HepG2 (cell line): Measurements from ENCODE around the gene ABTB2. TPM values are rescaled to one million over a fixed set of nuclear protein-coding genes. Genes with fewer than 3 reads are reported as not detected.

ENCODE experiments used
- ATAC-seq: fragments of 200-7000 bp; cut with Tn5 transposase; 3 replicates; pipeline ENCODE4 v1.9.1; 2020; ENCODE audit warnings: mild to moderate bottlenecking, moderate library complexity
- BruUV-seq: library from RNA; stranded (reverse); fragments of 400-500 nt; replicated peaks from 2 replicates; lab custom pipeline; 2021; lab: Mats Ljungman, UMichigan
- CTCF ChIA-PET: fragments of 300-600 bp; formaldehyde crosslinking; extraction: SDS; loops from one replicate; lab custom pipeline; 2021; ENCODE audit warnings: low total read pairs, inconsistent platforms, low intra/inter-chr PET ratio; lab: Yijun Ruan, JAX
- POLR2A ChIA-PET: fragments of 350-600 bp; sonication (Branson Sonifier 250); formaldehyde crosslinking; loops from one replicate; lab custom pipeline; 2020; ENCODE audit warnings: antibody characterized with exemption, inconsistent platforms; lab: Yijun Ruan, JAX
- DNase-seq: peaks from one replicate; pipeline ENCODE4 v3.0.0-alpha.2; 2015; ENCODE audit warnings: low spot score
- FAIRE-seq: peaks from 3 replicates; lab custom pipeline; 2011; peaks lifted over from hg19 to GRCh38; lab: Jason Lieb, UNC
- H2AFZ ChIP-seq: one replicate; pipeline ENCODE4 v1.6.1; 2011; ENCODE audit warnings: low read length, inconsistent platforms
- H3K27ac ChIP-seq: fragments of 300-600 bp; 3 replicates; pipeline ENCODE4 v1.8.0; 2011; ENCODE audit warnings: mixed run types, mild to moderate bottlenecking, mixed read lengths, low read length, inconsistent platforms; ENCODE audit not compliant: insufficient read depth; ENCODE audit errors: extremely low read length
- H3K27me3 ChIP-seq, 2 experiments: fragments of 200-600 bp in 1 of 2; 2 replicates in 1 of 2; 3 replicates in 1 of 2; pipeline versions ENCODE4 v1.6.0 to v1.8.0; 2011; ENCODE audit warnings: low read length in 2 of 2, mild to moderate bottlenecking in 2 of 2, moderate library complexity in 2 of 2, inconsistent platforms in 1 of 2; ENCODE audit not compliant: insufficient read depth in 2 of 2, control insufficient read depth in 1 of 2
- H3K36me3 ChIP-seq, 2 experiments: fragments of 200-600 bp in 1 of 2; replicated peaks in 1 of 2; 2 replicates in 1 of 2; 3 replicates in 1 of 2; pipeline versions ENCODE4 v1.5.1 to v1.8.0; 2011; ENCODE audit warnings: low read length in 2 of 2, inconsistent platforms in 1 of 2; ENCODE audit not compliant: insufficient read depth in 2 of 2, control insufficient read depth in 1 of 2
- H3K4me1 ChIP-seq: 2 replicates; pipeline ENCODE4 v1.5.1; 2012; ENCODE audit warnings: low read length, inconsistent platforms; ENCODE audit not compliant: insufficient read depth
- H3K4me2 ChIP-seq: 2 replicates; pipeline ENCODE4 v1.6.0; 2011; ENCODE audit warnings: low read depth, low read length, inconsistent platforms
- H3K4me3 ChIP-seq, 3 experiments: fragments of 200-600 bp in 1 of 3; sonication (generic), shearing (Covaris generic) in 1 of 3; replicated peaks in 1 of 3; 2 replicates each; pipeline ENCODE4 v1.5.1; 2011 to 2016; ENCODE audit warnings: low read length in 3 of 3, inconsistent platforms in 2 of 3, low read depth in 2 of 3, mild to moderate bottlenecking in 2 of 3, control low read depth in 1 of 3, mixed read lengths in 1 of 3; ENCODE audit not compliant: insufficient read depth in 1 of 3
- H3K79me2 ChIP-seq: one replicate; pipeline ENCODE4 v1.6.1; 2011; ENCODE audit warnings: low read length, inconsistent platforms; ENCODE audit not compliant: insufficient read depth
- H3K9ac ChIP-seq: 2 replicates; pipeline ENCODE4 v1.6.0; 2011; ENCODE audit warnings: mild to moderate bottlenecking, low read depth, low read length, inconsistent platforms; ENCODE audit not compliant: insufficient read depth
- H3K9me3 ChIP-seq: 2 replicates; pipeline ENCODE4 v1.5.1; 2012; ENCODE audit warnings: mild to moderate bottlenecking, low read length
- H4K20me1 ChIP-seq: 2 replicates; pipeline ENCODE4 v1.6.0; 2011; ENCODE audit warnings: inconsistent platforms, mild to moderate bottlenecking, low read length, moderate library complexity; ENCODE audit not compliant: insufficient read depth
- FOXM1 ChIP-seq: sonication (generic); formaldehyde crosslinking; IDR thresholded peaks from 2 replicates; pipeline ENCODE4 v1.5.0; 2020; ENCODE audit warnings: missing genetic modification reagents
- GABPA ChIP-seq, 2 experiments: IDR thresholded peaks; 2 replicates each; pipeline ENCODE4 v1.6.1; 2011 to 2016; ENCODE audit warnings: low read depth in 2 of 2, low read length in 1 of 2, missing biosample characterization in 1 of 2, missing genetic modification characterization in 1 of 2
- GMEB2 ChIP-seq: IDR thresholded peaks from 2 replicates; pipeline ENCODE4 v1.6.1; 2016; ENCODE audit warnings: missing biosample characterization, missing genetic modification reagents, low read depth
- MTF2 ChIP-seq: sonication (generic); formaldehyde crosslinking; IDR thresholded peaks from 2 replicates; pipeline ENCODE4 v1.5.0; 2020; ENCODE audit warnings: missing genetic modification reagents, borderline replicate concordance
- NBN ChIP-seq: fragments of 450-650 bp; conservative IDR thresholded peaks from 2 replicates; pipeline ENCODE4 v1.6.1; 2017
- NFRKB ChIP-seq: fragments of 450-650 bp; IDR thresholded peaks from 2 replicates; pipeline ENCODE4 v1.6.1; 2017
- NFYC ChIP-seq: IDR thresholded peaks from 2 replicates; pipeline ENCODE4 v1.6.1; 2016; ENCODE audit warnings: missing genetic modification reagents, missing compliant biosample characterization
- RBM22 ChIP-seq: fragments of 200-400 bp; formaldehyde crosslinking; optimal IDR thresholded peaks from 2 replicates; pipeline ENCODE3; 2017; ENCODE audit warnings: mild to moderate bottlenecking, low read length, moderate library complexity
- RFX3 ChIP-seq: IDR thresholded peaks from 2 replicates; pipeline ENCODE4 v1.6.1; 2016; ENCODE audit warnings: missing biosample characterization, missing genetic modification reagents
- SETDB1 ChIP-seq: sonication (generic); formaldehyde crosslinking; IDR thresholded peaks from 2 replicates; pipeline ENCODE4 v1.5.1; 2020; ENCODE audit warnings: missing genetic modification reagents, mild to moderate bottlenecking, borderline replicate concordance
- TBX3 ChIP-seq: fragments of 450-650 bp; IDR thresholded peaks from 2 replicates; pipeline ENCODE4 v1.6.1; 2017; ENCODE audit warnings: antibody characterized with exemption, mild to moderate bottlenecking, inconsistent platforms, borderline replicate concordance
- TMF1 ChIP-seq: sonication (generic); formaldehyde crosslinking; IDR thresholded peaks from 2 replicates; pipeline ENCODE4 v1.8.1; 2022; ENCODE audit warnings: low read depth, missing genetic modification reagents
- ZBTB25 ChIP-seq: IDR thresholded peaks from 2 replicates; pipeline ENCODE4 v1.6.1; 2018; ENCODE audit warnings: missing genetic modification reagents
- ZNF572 ChIP-seq: sonication (generic); formaldehyde crosslinking; IDR thresholded peaks from 2 replicates; pipeline ENCODE4 v1.5.1; 2020; ENCODE audit warnings: mild to moderate bottlenecking, missing genetic modification reagents
- ZNF776 ChIP-seq: sonication (generic); formaldehyde crosslinking; IDR thresholded peaks from 2 replicates; pipeline ENCODE4 v1.4.0; 2020; ENCODE audit warnings: mild to moderate bottlenecking, missing genetic modification reagents
- ZXDC ChIP-seq: sonication (generic); formaldehyde crosslinking; IDR thresholded peaks from 2 replicates; pipeline ENCODE4 v1.5.0; 2020; ENCODE audit warnings: mild to moderate bottlenecking, missing genetic modification reagents
- WGBS: methylation state at CpG from one replicate; pipeline ENCODE4 v1.1.6; 2017; ENCODE audit warnings: low lambda C conversion rate; 5-methylcytosine and 5-hydroxymethylcytosine counted together
- in situ Hi-C: cut with HindIII; loops from 2 replicates; pipeline ENCODE4 v1.10.0; 2017; ENCODE audit warnings: low pct_unique_long_range_greater_than_20kb; ENCODE audit not compliant: extremely low pct_ligation_motif_present
- intact Hi-C: fragments of 100-400 bp; cut with micrococcal nuclease; formaldehyde crosslinking; loops from one replicate; pipeline ENCODE4 v1.10.0; 2022; ENCODE audit not compliant: unreplicated experiment
- polyA plus RNA-seq, 8 experiments: library from polyadenylated mRNA; depleted of rRNA in 3 of 8; stranded (reverse) in 7 of 8; unstranded in 1 of 8; fragments of >200 nt; fragmentation: Illumina TruSeq in 4 of 8; extraction: Trizol in 4 of 8; gene quantifications; 2 replicates each; pipeline versions ENCODE4 v1.2.1 to v1.2.3, GENCODE V29; 2011 to 2016; ENCODE audit warnings: low read depth in 4 of 8, missing spikeins in 1 of 8, mixed read lengths in 1 of 8; ENCODE audit not compliant: insufficient read depth in 1 of 8
- total RNA-seq, 5 experiments: library from RNA; depleted of rRNA; stranded (reverse); fragments of >200 nt; fragmentation: Illumina TruSeq; extraction: Trizol; gene quantifications; 2 replicates each; pipeline ENCODE4 v1.2.3, GENCODE V29; 2016; ENCODE audit warnings: low read depth in 1 of 5

ABTB2 gene
- total and polyA plus RNA-seq, 2 of the 13 experiments (the other 11 are each of a cell fraction or from before 2014, with no cell fraction given), result 5.1 to 15.4 TPM

- in situ Hi-C loops, result no loop called here
- Histone ChIP-seq H3K36me3 (peaks cover 0 to 2% of the 10 kb centered on the region in 2 experiments; a peak in 1 of 5 replicates), H3K4me1 (0 out of 2 replicates have a peak, but pooled peaks cover 8% of the 10 kb centered on the region), H3K9ac (no peak overlapping the region), H3K27me3 (no peaks in the 10 kb centered on the region), H4K20me1 (peaks cover 4% of the 10 kb centered on the region), H3K27ac (no peak overlapping the region), H3K4me2 (no peak overlapping the region), H3K4me3 (no peak overlapping the region), H3K9me3 (no peaks in the 10 kb centered on the region), H3K79me2 (peaks cover 6% of the 10 kb centered on the region), H2AFZ (no peak overlapping the region)
- CTCF ChIA-PET, result no interaction called here
- no peak for TF ChIP-seq TBX3
- TF ChIP-seq ZXDC, result no peak
- no peak for TF ChIP-seq TMF1 (CRISPR knock-in tag)
- TF ChIP-seq GABPA (IDR thresholded peaks at IDR 0.05; ENCODE audit: low read depth, low read length), result no peak
- no peak for TF ChIP-seq GABPA (CRISPR knock-in tag; IDR thresholded peaks at IDR 0.05; ENCODE audit: low read depth)
- no peak for TF ChIP-seq ZBTB25 (CRISPR knock-in tag)
- TF ChIP-seq FOXM1 (CRISPR knock-in tag), result no peak
- no peak for TF ChIP-seq SETDB1 (CRISPR knock-in tag)
- no peak for TF ChIP-seq NFRKB
- no peak for TF ChIP-seq GMEB2 (CRISPR knock-in tag)
- TF ChIP-seq NFYC (CRISPR knock-in tag), result no peak
- TF ChIP-seq RFX3 (CRISPR knock-in tag), result no peak
- TF ChIP-seq ZNF572 (CRISPR knock-in tag), result no peak
- no peak for TF ChIP-seq MTF2 (CRISPR knock-in tag)
- TF ChIP-seq NBN, result no peak
- TF ChIP-seq RBM22, result no peak
- TF ChIP-seq ZNF776 (CRISPR knock-in tag), result no peak
- WGBS, result 96% methylated on average over 2 of the region's 2 CpGs
- BruUV-seq, result no TSS peak
- POLR2A ChIA-PET, result no interaction called here
- DNase-seq, result no peak
- intact Hi-C loops, result no loop called here
- ATAC-seq, result no peak
- no peak for FAIRE-seq
These were observed 58.9 kb downstream of the ABTB2 start for GRCh38 chr11:34298871-34299270.
